Breast epithelium (tissue), 4 donors: Measurements from ENCODE around the gene STAT3. TPM values are rescaled to one million over a fixed set of nuclear protein-coding genes. Genes with fewer than 3 reads are reported as not detected.
A peak's percentile ranks its signal among the peaks of the same experiment; 100 is the strongest.

ENCODE experiments used
- DNase-seq, 2 donors: peaks; one replicate each; pipeline ENCODE4 v3.0.0-alpha.2; 2019; ENCODE audit warnings: low spot score in 2 of 2
- H3K27ac ChIP-seq, 2 donors: fragments of 200-600 bp; sonication (generic) in 1 of 2; one replicate each; pipeline ENCODE4 v1.5.1; 2016 to 2019; ENCODE audit warnings: mild to moderate bottlenecking in 1 of 2
- H3K27me3 ChIP-seq, 2 donors: fragments of 200-600 bp; sonication (generic) in 1 of 2; one replicate each; pipeline versions ENCODE4 v1.5.1 to v1.6.0; 2017 to 2019; ENCODE audit warnings: control low read depth in 1 of 2, mild to moderate bottlenecking in 1 of 2
- H3K36me3 ChIP-seq: fragments of 200-600 bp; one replicate; pipeline ENCODE4 v1.5.1; 2019
- H3K4me1 ChIP-seq, 2 donors: fragments of 200-600 bp; sonication (generic); one replicate each; pipeline ENCODE4 v1.5.1; 2016 to 2019; ENCODE audit warnings: control low read depth in 1 of 2
- H3K4me3 ChIP-seq, 3 donors: fragments of 200-600 bp; sonication (generic); 1 replicate in 2 of 3; 2 replicates in 1 of 3; pipeline ENCODE4 v1.5.1; 2016 to 2019; ENCODE audit warnings: mild to moderate bottlenecking in 3 of 3, moderate library complexity in 2 of 3
- H3K9me3 ChIP-seq, 2 donors: fragments of 200-600 bp; sonication (generic) in 1 of 2; one replicate each; pipeline ENCODE4 v1.5.1; 2016 to 2019; ENCODE audit warnings: control low read depth in 1 of 2
- CTCF ChIP-seq, 3 donors: fragments of 450-650 bp; IDR thresholded peaks; one replicate each; pipeline ENCODE4 v1.5.1; 2016 to 2017; ENCODE audit warnings: antibody characterized with exemption in 3 of 3, mild to moderate bottlenecking in 3 of 3, moderate library complexity in 3 of 3
- POLR2A ChIP-seq: fragments of 450-650 bp; IDR thresholded peaks from one replicate; pipeline ENCODE4 v1.6.1; 2016; ENCODE audit warnings: antibody characterized with exemption, mild to moderate bottlenecking, moderate library complexity
- POLR2AphosphoS5 ChIP-seq, 3 donors: sonication (generic); formaldehyde crosslinking; IDR thresholded peaks; one replicate each; pipeline ENCODE4 v1.6.1; 2017; ENCODE audit warnings: antibody characterized with exemption in 3 of 3
- intact Hi-C: fragments of 100-400 bp; cut with DNase I; formaldehyde crosslinking; loops from one replicate; pipeline ENCODE4 v1.15.1; 2023; ENCODE audit warnings: low total_unique reads
- total RNA-seq, 3 donors: library from RNA; depleted of rRNA; stranded (reverse); fragments of >200 nt; gene quantifications; one replicate each; pipeline ENCODE4 v1.1.0, GENCODE V29; 2016

Gene STAT3
- total RNA-seq, 3 donors from 2014 or later, result 193 to 322 (median 238) TPM

GRCh38 chr17:42316755-42317154 lies 71.5 kb downstream of the STAT3 start:
- Histone ChIP-seq H3K27me3 (no peaks in the 10 kb centered on the region), H3K9me3 (no peaks in the 10 kb centered on the region), H3K4me1 (peaks cover 4 to 10% of the 10 kb centered on the region in 2 donors), H3K4me3 (no peak overlapping the region), H3K27ac (peak overlapping the region in 1 of 2 donors; percentile 15), H3K36me3 (no peaks in the 10 kb centered on the region)
- intact Hi-C loops, result no loop called here
- no peak for TF ChIP-seq POLR2AphosphoS5 (IDR thresholded peaks at IDR 0.05)
- TF ChIP-seq CTCF (IDR thresholded peaks at IDR 0.05), result no peak
- no peak for TF ChIP-seq POLR2A
- no peak for DNase-seq

- peak overlapping the region in 1 of 2 donors; percentile 9 for H3K27ac ChIP-seq
- no peaks in the 10 kb centered on the region for H3K27me3 ChIP-seq
- H3K4me3 ChIP-seq, result no peak overlapping the region
- no peak for DNase-seq
- no peaks in the 10 kb centered on the region for H3K9me3 ChIP-seq
- no peak for TF ChIP-seq POLR2A
- TF ChIP-seq POLR2AphosphoS5 (IDR thresholded peaks at IDR 0.05), result no peak
- no peak for TF ChIP-seq CTCF (IDR thresholded peaks at IDR 0.05)
- peaks cover 11 to 13% of the 10 kb centered on the region in 2 donors for H3K4me1 ChIP-seq
- intact Hi-C loops, result no loop called here
- no peaks in the 10 kb centered on the region for H3K36me3 ChIP-seq
Measured at GRCh38 chr17:42315402-42316156, 72.7 kb downstream of the STAT3 start.

- intact Hi-C loops, result loop anchor here (5.0 kb wide), 1 partner anchor 213 kb away; no protein-coding TSS in a partner anchor
- no peaks in the 10 kb centered on the region for H3K9me3 ChIP-seq
- peak in 1 of 2 donors; percentile 41 for DNase-seq
- peak overlapping the region; percentile 35 to 50 for H3K27ac ChIP-seq
- peaks cover 11 to 13% of the 10 kb centered on the region in 2 donors for H3K4me1 ChIP-seq
- no peaks in the 10 kb centered on the region for H3K27me3 ChIP-seq
- H3K36me3 ChIP-seq, result no peaks in the 10 kb centered on the region
- no peak overlapping the region for H3K4me3 ChIP-seq
- TF ChIP-seq POLR2A (no peak), CTCF (IDR thresholded peaks at IDR 0.05) (no peak), POLR2AphosphoS5 (IDR thresholded peaks at IDR 0.05) (peak in 1 of 3 donors; percentile 24)
Measured at GRCh38 chr17:42313773-42314566, 74.3 kb downstream of the STAT3 start.

- intact Hi-C loops, result loop anchor here (5.0 kb wide), 1 partner anchor 214 kb away; no protein-coding TSS in a partner anchor
- H3K4me3 ChIP-seq, result no peak overlapping the region
- no peaks in the 10 kb centered on the region for H3K9me3 ChIP-seq
- no peaks in the 10 kb centered on the region for H3K36me3 ChIP-seq
- peak overlapping the region; percentile 16 to 50 for H3K27ac ChIP-seq
- peaks cover 11 to 13% of the 10 kb centered on the region in 2 donors for H3K4me1 ChIP-seq
- TF ChIP-seq POLR2AphosphoS5 (IDR thresholded peaks at IDR 0.05) (no peak), POLR2A (no peak), CTCF (IDR thresholded peaks at IDR 0.05) (no peak)
- DNase-seq, result no peak
- no peaks in the 10 kb centered on the region for H3K27me3 ChIP-seq
Measured at GRCh38 chr17:42313389-42313772, 74.9 kb downstream of the STAT3 start.
